ENCODE measurements around the gene ZNG1F. TPM values are rescaled to one million over a fixed set of nuclear protein-coding genes. Genes with fewer than 3 reads are reported as not detected.
"Not testable (repeated sequence)": the region's sequence is repeated elsewhere in the genome, so short reads cannot be mapped to it uniquely, and the experiment has no call there.

The ZNG1F gene
- total and polyA plus RNA-seq, 10 donors, result 5.7 to 47.4 (median 20.1) TPM

- Histone ChIP-seq H3K9me3 (peaks cover 0 to 30% (median 13%) of the 10 kb centered on the region in 8 donors), H3K27me3 (replicated peaks in 1 of 7) (no peaks in the 10 kb centered on the region), H3K4me3 (no peak overlapping the region), H3K4me1 (peaks cover 0 to 2% (median 0%) of the 10 kb centered on the region in 6 donors), H3K36me3 (no peaks in the 10 kb centered on the region), H3K27ac (no peak overlapping the region)
- TF ChIP-seq POLR2AphosphoS5 (IDR thresholded peaks at IDR 0.05) (no peak), POLR2A (IDR thresholded peaks at IDR 0.05) (no peak), CTCF (IDR thresholded peaks at IDR 0.05 in 8 of 11, conservative IDR thresholded peaks at IDR 0.05 in 3 of 11) (no peak)
- intact Hi-C loops (cut with DNase I; ENCODE audit: low total_unique reads), result no loop called here
- peak; percentile 81 for DNase-seq
- WGBS, 5 donors, result 58 to 67% (median 64%) methylated on average over 7 of the region's 7 CpGs
Observed at GRCh38 chr9:41229408-41230401, 40.6 kb upstream of the ZNG1F start.

GRCh38 chr9:41219831-41220230 is 30.7 kb upstream of the ZNG1F start:
- H3K4me1 ChIP-seq; H3K27me3 ChIP-seq (replicated peaks in 1 of 7); H3K4me3 ChIP-seq; intact Hi-C loops (cut with DNase I; ENCODE audit: low total_unique reads); H3K36me3 ChIP-seq; H3K9me3 ChIP-seq; H3K27ac ChIP-seq; DNase-seq: not testable (repeated sequence)
- 54 to 82% (median 72%) methylated on average over 1 to 4 of the region's 4 CpGs; no CpG with 5 or more reads in 1 of the 5 donors for WGBS, 5 donors

GRCh38 chr9:41188439-41188838 is 678 bp downstream of the ZNG1F start:
- intact Hi-C loops (cut with DNase I; ENCODE audit: low total_unique reads); DNase-seq; H3K4me3 ChIP-seq; H3K27ac ChIP-seq; H3K4me1 ChIP-seq; H3K27me3 ChIP-seq (replicated peaks in 1 of 7); H3K9me3 ChIP-seq; H3K36me3 ChIP-seq: not testable (repeated sequence)
- no CpG with 5 or more reads among the region's 11 CpGs for WGBS, 5 donors

- H3K36me3 ChIP-seq; DNase-seq; H3K27me3 ChIP-seq (replicated peaks in 1 of 7); H3K4me3 ChIP-seq; intact Hi-C loops (cut with DNase I; ENCODE audit: low total_unique reads); H3K27ac ChIP-seq; H3K4me1 ChIP-seq; H3K9me3 ChIP-seq: not testable (repeated sequence)
- WGBS, 5 donors, result 85 to 92% (median 88%) methylated on average over 1 to 3 of the region's 4 CpGs
Observed at GRCh38 chr9:41174994-41175393, 14.1 kb downstream of the ZNG1F start.

- H3K9me3 ChIP-seq; DNase-seq; H3K4me1 ChIP-seq; H3K36me3 ChIP-seq; H3K27ac ChIP-seq; H3K4me3 ChIP-seq; H3K27me3 ChIP-seq (replicated peaks in 1 of 7); intact Hi-C loops (cut with DNase I; ENCODE audit: low total_unique reads): not testable (repeated sequence)
- WGBS, 5 donors, result 88 to 97% (median 96%) methylated on average over 11 to 15 of the region's 18 CpGs
Observed at GRCh38 chr9:41150116-41150515, 39.0 kb downstream of the ZNG1F start.

- DNase-seq; intact Hi-C loops (cut with DNase I; ENCODE audit: low total_unique reads); H3K36me3 ChIP-seq; H3K27me3 ChIP-seq (replicated peaks in 1 of 7); H3K27ac ChIP-seq; H3K4me1 ChIP-seq; H3K9me3 ChIP-seq; H3K4me3 ChIP-seq: not testable (repeated sequence)
- WGBS, 5 donors, result 96 to 100% (median 99%) methylated on average over 2 of the region's 2 CpGs
Observed at GRCh38 chr9:41141878-41142277, 47.2 kb downstream of the ZNG1F start.

- WGBS, 5 donors, result 64 to 100% methylated on average over 1 of the region's 15 CpGs; no CpG with 5 or more reads in 3 of the 5 donors
- H3K9me3 ChIP-seq; H3K36me3 ChIP-seq; DNase-seq; H3K27ac ChIP-seq; intact Hi-C loops (cut with DNase I; ENCODE audit: low total_unique reads); H3K4me3 ChIP-seq; H3K4me1 ChIP-seq: not testable (repeated sequence)
- peaks cover 0 to 16% (median 0%) of the 10 kb centered on the region in 7 donors for H3K27me3 ChIP-seq (replicated peaks in 1 of 7)
Observed at GRCh38 chr9:41128581-41128980, 60.5 kb downstream of the ZNG1F start, which contains the start of gene FOXD4L6. Gene FOXD4L6 (minus strand): TSS chr9:41128681. CDS start chr9:41128383, 298 bp downstream.

GRCh38 chr9:41126746-41127446 is 62.2 kb downstream of the ZNG1F start:
- DNase-seq; intact Hi-C loops (cut with DNase I; ENCODE audit: low total_unique reads); H3K4me1 ChIP-seq; H3K4me3 ChIP-seq; H3K36me3 ChIP-seq; H3K9me3 ChIP-seq; H3K27ac ChIP-seq: not testable (repeated sequence)
- peaks cover 0 to 24% (median 0%) of the 10 kb centered on the region in 7 donors for H3K27me3 ChIP-seq (replicated peaks in 1 of 7)
- 0 to 15% (median 10%) methylated on average over 8 to 11 of the region's 45 CpGs; no CpG with 5 or more reads in 1 of the 5 donors for WGBS, 5 donors

- intact Hi-C loops (cut with DNase I; ENCODE audit: low total_unique reads); DNase-seq; H3K36me3 ChIP-seq; H3K27ac ChIP-seq; H3K4me1 ChIP-seq; H3K9me3 ChIP-seq; H3K4me3 ChIP-seq: not testable (repeated sequence)
- 7 to 25% (median 17%) methylated on average over 2 to 3 of the region's 3 CpGs for WGBS, 5 donors
- peaks cover 0 to 24% (median 0%) of the 10 kb centered on the region in 7 donors for H3K27me3 ChIP-seq (replicated peaks in 1 of 7)
Observed at GRCh38 chr9:41125936-41126335, 63.2 kb downstream of the ZNG1F start.
